NCI-H524 (cell line): Measurements from ENCODE around the gene GNA15.

Experiments
- DNase-seq, 2 experiments: peaks; one replicate each; lab custom pipeline; 2025; lab: John Stamatoyannopoulos, UW

The GNA15 gene

GRCh38 chr19:3121396-3121795 is 14.4 kb upstream of the GNA15 start:
- no peak for DNase-seq

GRCh38 chr19:3121821-3122511 is 13.9 kb upstream of the GNA15 start:
- DNase-seq = no peak

- DNase-seq = no peak
Observed at GRCh38 chr19:3122512-3122870, 13.3 kb upstream of the GNA15 start.

GRCh38 chr19:3123088-3123721 is 12.6 kb upstream of the GNA15 start:
- DNase-seq = no peak

GRCh38 chr19:3123956-3124355 is 11.9 kb upstream of the GNA15 start:
- no peak for DNase-seq

- no peak for DNase-seq
Observed at GRCh38 chr19:3124630-3125029, 11.2 kb upstream of the GNA15 start.

- peak; percentile 66 to 76 for DNase-seq
Observed at GRCh38 chr19:3125900-3126524, 9.8 kb upstream of the GNA15 start.

- DNase-seq = peak; percentile 35 to 69
Observed at GRCh38 chr19:3129112-3129511, 6.7 kb upstream of the GNA15 start.

GRCh38 chr19:3131168-3131567 is 4.7 kb upstream of the GNA15 start:
- no peak for DNase-seq

GRCh38 chr19:3132971-3133792 is 2.7 kb upstream of the GNA15 start:
- DNase-seq = peak; percentile 95 to 99

- peak; percentile 42 to 50 for DNase-seq
Observed at GRCh38 chr19:3133793-3134116, 2.1 kb upstream of the GNA15 start.

GRCh38 chr19:3136684-3137055 is 837 bp downstream of the GNA15 start:
- DNase-seq = no peak

GRCh38 chr19:3137119-3137518 is 1.3 kb downstream of the GNA15 start:
- DNase-seq = no peak

GRCh38 chr19:3138268-3138667 is 2.4 kb downstream of the GNA15 start:
- DNase-seq = no peak

GRCh38 chr19:3140667-3141038 is 4.8 kb downstream of the GNA15 start:
- DNase-seq = no peak

GRCh38 chr19:3142292-3142670 is 6.4 kb downstream of the GNA15 start:
- no peak for DNase-seq

GRCh38 chr19:3142781-3143337 is 7.0 kb downstream of the GNA15 start:
- DNase-seq = no peak

GRCh38 chr19:3145909-3146676 is 10.3 kb downstream of the GNA15 start:
- peak in 1 of 2 experiments; percentile 54 for DNase-seq

GRCh38 chr19:3146677-3147100 is 10.9 kb downstream of the GNA15 start:
- DNase-seq = no peak

GRCh38 chr19:3148503-3148902 is 12.7 kb downstream of the GNA15 start:
- no peak for DNase-seq

- no peak for DNase-seq
Observed at GRCh38 chr19:3149089-3149488, 13.3 kb downstream of the GNA15 start.
